Left forelimb (tissue), 1 donor: ENCODE measurements around the gene JUNB.

ENCODE experiments used
- DNase-seq: peaks from one replicate; pipeline ENCODE4 v3.0.0-alpha.2; 2018; ENCODE audit warnings: low spot score

Gene JUNB

GRCh38 chr19:12842511-12842910 is 51.2 kb downstream of the JUNB start:
- no peak for DNase-seq
